D721Med (cell line): Measurements from ENCODE around the gene KRTAP12-2.

Experiments
- DNase-seq: peaks from one replicate; pipeline ENCODE4 v3.0.0; 2011; ENCODE audit warnings: low spot score; ENCODE audit not compliant: insufficient read length
- FAIRE-seq: peaks from 2 replicates; lab custom pipeline; 2011; peaks lifted over from hg19 to GRCh38; lab: Jason Lieb, UNC
- TF ChIP-seq, protein P1 (sequence below): IDR thresholded peaks from 2 replicates; pipeline ENCODE4 v1.5.1; 2012; ENCODE audit warnings: mild to moderate bottlenecking, control low read depth; ENCODE audit not compliant: insufficient read depth; ENCODE audit errors: missing control alignments

KRTAP12-2 gene

GRCh38 chr21:44616591-44616926 is 50.2 kb downstream of the KRTAP12-2 start:
- DNase-seq (no peak), FAIRE-seq (no peak)
- TF ChIP-seq, protein P1, sequence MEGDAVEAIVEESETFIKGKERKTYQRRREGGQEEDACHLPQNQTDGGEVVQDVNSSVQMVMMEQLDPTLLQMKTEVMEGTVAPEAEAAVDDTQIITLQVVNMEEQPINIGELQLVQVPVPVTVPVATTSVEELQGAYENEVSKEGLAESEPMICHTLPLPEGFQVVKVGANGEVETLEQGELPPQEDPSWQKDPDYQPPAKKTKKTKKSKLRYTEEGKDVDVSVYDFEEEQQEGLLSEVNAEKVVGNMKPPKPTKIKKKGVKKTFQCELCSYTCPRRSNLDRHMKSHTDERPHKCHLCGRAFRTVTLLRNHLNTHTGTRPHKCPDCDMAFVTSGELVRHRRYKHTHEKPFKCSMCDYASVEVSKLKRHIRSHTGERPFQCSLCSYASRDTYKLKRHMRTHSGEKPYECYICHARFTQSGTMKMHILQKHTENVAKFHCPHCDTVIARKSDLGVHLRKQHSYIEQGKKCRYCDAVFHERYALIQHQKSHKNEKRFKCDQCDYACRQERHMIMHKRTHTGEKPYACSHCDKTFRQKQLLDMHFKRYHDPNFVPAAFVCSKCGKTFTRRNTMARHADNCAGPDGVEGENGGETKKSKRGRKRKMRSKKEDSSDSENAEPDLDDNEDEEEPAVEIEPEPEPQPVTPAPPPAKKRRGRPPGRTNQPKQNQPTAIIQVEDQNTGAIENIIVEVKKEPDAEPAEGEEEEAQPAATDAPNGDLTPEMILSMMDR = no peak
